GM23248 (cell line): ENCODE measurements around the gene CLK1. TPM values are rescaled to one million over a fixed set of nuclear protein-coding genes. Genes with fewer than 3 reads are reported as not detected.

ENCODE experiments used
- DNase-seq: peaks from one replicate; pipeline ENCODE4 v3.0.0-alpha.2; 2015
- H2AFZ ChIP-seq: fragments of 200-600 bp; sonication (generic); 2 replicates; pipeline ENCODE4 v1.6.1; 2016; ENCODE audit warnings: antibody characterized with exemption
- H3F3A ChIP-seq: fragments of 200-600 bp; sonication (generic); 2 replicates; pipeline ENCODE4 v1.6.1; 2016; ENCODE audit warnings: mild to moderate bottlenecking, antibody characterized with exemption, mixed run types; ENCODE audit not compliant: insufficient read depth
- H3K27ac ChIP-seq: fragments of 200-600 bp; sonication (generic); 2 replicates; pipeline ENCODE4 v1.5.1; 2016; ENCODE audit warnings: mild to moderate bottlenecking
- H3K27me3 ChIP-seq: fragments of 200-600 bp; sonication (generic); replicated peaks from 2 replicates; pipeline ENCODE4 v1.6.1; 2016; ENCODE audit warnings: mild to moderate bottlenecking; ENCODE audit not compliant: insufficient read depth
- H3K36me3 ChIP-seq: fragments of 200-600 bp; sonication (generic); 2 replicates; pipeline ENCODE4 v1.6.1; 2016; ENCODE audit warnings: low read depth, mild to moderate bottlenecking
- H3K4me1 ChIP-seq: fragments of 200-600 bp; sonication (generic); 2 replicates; pipeline ENCODE4 v1.6.1; 2016; ENCODE audit warnings: mild to moderate bottlenecking; ENCODE audit not compliant: insufficient read depth
- H3K4me2 ChIP-seq: fragments of 200-600 bp; sonication (generic); one replicate; pipeline ENCODE4 v1.6.1; 2016; ENCODE audit warnings: mild to moderate bottlenecking; ENCODE audit not compliant: unreplicated experiment
- H3K4me3 ChIP-seq: fragments of 200-600 bp; sonication (generic); 2 replicates; pipeline ENCODE4 v1.5.1; 2016; ENCODE audit warnings: mild to moderate bottlenecking
- H3K79me2 ChIP-seq: fragments of 200-600 bp; sonication (generic); 2 replicates; pipeline ENCODE4 v1.6.1; 2016; ENCODE audit warnings: mild to moderate bottlenecking; ENCODE audit not compliant: insufficient read depth
- H3K9ac ChIP-seq: fragments of 200-600 bp; sonication (generic); 2 replicates; pipeline ENCODE4 v1.6.1; 2016; ENCODE audit warnings: mild to moderate bottlenecking
- H3K9me2 ChIP-seq: fragments of 200-600 bp; sonication (generic); 2 replicates; pipeline ENCODE4 v1.6.1; 2016; ENCODE audit warnings: mixed run types, mild to moderate bottlenecking, moderate library complexity; ENCODE audit not compliant: insufficient read depth
- H3K9me3 ChIP-seq: fragments of 200-600 bp; sonication (generic); one replicate; pipeline ENCODE4 v1.6.1; 2017; ENCODE audit warnings: low read depth
- H4K20me1 ChIP-seq: fragments of 200-600 bp; sonication (generic); 2 replicates; pipeline ENCODE4 v1.6.0; 2016; ENCODE audit not compliant: insufficient read depth
- EZH2 ChIP-seq: fragments of 200-600 bp; sonication (generic); IDR thresholded peaks from 2 replicates; pipeline ENCODE4 v1.6.1; 2018; ENCODE audit warnings: antibody characterized with exemption, mild to moderate bottlenecking; ENCODE audit not compliant: insufficient read depth, poor library complexity, severe bottlenecking
- EZH2phosphoT487 ChIP-seq: fragments of 200-600 bp; sonication (generic); IDR thresholded peaks from 2 replicates; pipeline ENCODE4 v1.6.1; 2018; ENCODE audit warnings: antibody characterized with exemption, moderate library complexity, mild to moderate bottlenecking, low read depth; ENCODE audit not compliant: insufficient read depth
- WGBS, 2 experiments: methylation state at CpG; one replicate each; pipeline ENCODE4 v1.1.6; 2015 to 2017; ENCODE audit warnings: low lambda C conversion rate in 2 of 2, low coverage in 1 of 2; ENCODE audit errors: missing lambda C conversion rate in 2 of 2; 5-methylcytosine and 5-hydroxymethylcytosine counted together
- in situ Hi-C: fragments of 300-500 bp; cut with MboI; formaldehyde crosslinking; loops from 2 replicates; pipeline ENCODE4 v1.15.0; 2020
- polyA plus RNA-seq: library from polyadenylated mRNA; unstranded; fragments of >200 nt; fragmentation: Nextera tagmentation; extraction: Ambion mirVana; gene quantifications from 2 replicates; pipeline ENCODE4 v1.2.1, GENCODE V29; 2016
- total RNA-seq: library from RNA; depleted of rRNA; stranded (reverse); fragments of >200 nt; shearing (Covaris generic); gene quantifications from 2 replicates; pipeline ENCODE4 v1.2.3, GENCODE V29; 2014

Gene CLK1
- total and polyA plus RNA-seq, 2 experiments from 2014 or later: 30.0 to 32.4 TPM

- no peak overlapping the region for H2AFZ ChIP-seq
- no peak overlapping the region for H3K4me2 ChIP-seq
- H3K36me3 ChIP-seq: peaks cover 92% of the 10 kb centered on the region
- no peak overlapping the region for H3K27ac ChIP-seq
- no peaks in the 10 kb centered on the region for H3K9me2 ChIP-seq
- in situ Hi-C loops: loop anchor here (25.0 kb wide), 1 partner anchor 895 kb away; the partner anchor contains the start of genes MAIP1 and TYW5
- no peaks in the 10 kb centered on the region for H3K9me3 ChIP-seq
- H3K9ac ChIP-seq: no peak overlapping the region
- DNase-seq: no peak
- H3K27me3 ChIP-seq: no peaks in the 10 kb centered on the region
- no peak overlapping the region for H3K4me3 ChIP-seq
- H4K20me1 ChIP-seq: peaks cover 25% of the 10 kb centered on the region
- TF ChIP-seq EZH2phosphoT487 (no peak), EZH2 (no peak)
- peaks cover 87% of the 10 kb centered on the region for H3F3A ChIP-seq
- peaks cover 100% of the 10 kb centered on the region for H3K79me2 ChIP-seq
- peaks cover 31% of the 10 kb centered on the region for H3K4me1 ChIP-seq
- 86 to 87% methylated on average over 8 of the region's 8 CpGs for WGBS, 2 experiments
Observed at GRCh38 chr2:200856806-200857205, 7.7 kb downstream of the CLK1 start.

GRCh38 chr2:200852605-200853004 is 11.9 kb downstream of the CLK1 start:
- H3K9ac ChIP-seq: no peak overlapping the region
- no peaks in the 10 kb centered on the region for H3K4me1 ChIP-seq
- peaks cover 60% of the 10 kb centered on the region for H3K79me2 ChIP-seq
- H4K20me1 ChIP-seq: peaks cover 8% of the 10 kb centered on the region; the same call in 1 of the 2 replicates
- WGBS, 2 experiments: 98% methylated on average over 2 of the region's 2 CpGs
- H3K9me3 ChIP-seq: no peaks in the 10 kb centered on the region
- H2AFZ ChIP-seq: no peak overlapping the region
- no peak overlapping the region for H3K27ac ChIP-seq
- no peaks in the 10 kb centered on the region for H3K27me3 ChIP-seq
- no peak for TF ChIP-seq EZH2phosphoT487
- no peak for TF ChIP-seq EZH2
- H3K9me2 ChIP-seq: no peaks in the 10 kb centered on the region
- H3K4me2 ChIP-seq: no peak overlapping the region
- peaks cover 66% of the 10 kb centered on the region for H3K36me3 ChIP-seq
- no peak overlapping the region for H3K4me3 ChIP-seq
- H3F3A ChIP-seq: peaks cover 89% of the 10 kb centered on the region
- in situ Hi-C loops: loop anchor here (25.0 kb wide), 1 partner anchor 890 kb away; the partner anchor contains the start of genes MAIP1 and TYW5
- no peak for DNase-seq

- peaks cover 50% of the 10 kb centered on the region for H3K79me2 ChIP-seq
- no peaks in the 10 kb centered on the region for H3K9me2 ChIP-seq
- in situ Hi-C loops: loop anchor here (25.0 kb wide), 1 partner anchor 889 kb away; the partner anchor contains the start of genes MAIP1 and TYW5
- H3K27me3 ChIP-seq: no peaks in the 10 kb centered on the region
- no peaks in the 10 kb centered on the region for H3K9me3 ChIP-seq
- H4K20me1 ChIP-seq: peaks cover 6% of the 10 kb centered on the region; the same call in 1 of the 2 replicates
- peaks cover 56% of the 10 kb centered on the region for H3K36me3 ChIP-seq
- no peak overlapping the region for H3K4me3 ChIP-seq
- 83 to 86% methylated on average over 6 of the region's 6 CpGs for WGBS, 2 experiments
- no peak overlapping the region for H3K4me2 ChIP-seq
- H2AFZ ChIP-seq: no peak overlapping the region
- H3F3A ChIP-seq: peaks cover 80% of the 10 kb centered on the region
- no peak overlapping the region for H3K9ac ChIP-seq
- no peak overlapping the region for H3K27ac ChIP-seq
- no peaks in the 10 kb centered on the region for H3K4me1 ChIP-seq
- DNase-seq: no peak
- TF ChIP-seq EZH2: no peak
- TF ChIP-seq EZH2phosphoT487: no peak
Observed at GRCh38 chr2:200851398-200852248, 12.8 kb downstream of the CLK1 start.

- no peaks in the 10 kb centered on the region for H3K9me2 ChIP-seq
- no peak for TF ChIP-seq EZH2phosphoT487
- no peak for TF ChIP-seq EZH2
- 89 to 90% methylated on average over 14 of the region's 14 CpGs for WGBS, 2 experiments
- peaks cover 6% of the 10 kb centered on the region; the same call in 1 of the 2 replicates for H4K20me1 ChIP-seq
- no peak overlapping the region for H3K4me2 ChIP-seq
- in situ Hi-C loops: loop anchor here (25.0 kb wide), 1 partner anchor 888 kb away; the partner anchor contains the start of genes MAIP1 and TYW5
- no peaks in the 10 kb centered on the region for H3K9me3 ChIP-seq
- H3K27me3 ChIP-seq: no peaks in the 10 kb centered on the region
- no peak overlapping the region for H3K27ac ChIP-seq
- H3K36me3 ChIP-seq: peaks cover 48% of the 10 kb centered on the region
- no peak for DNase-seq
- H3K9ac ChIP-seq: no peak overlapping the region
- no peaks in the 10 kb centered on the region for H3K4me1 ChIP-seq
- no peak overlapping the region for H3K4me3 ChIP-seq
- H2AFZ ChIP-seq: no peak overlapping the region
- H3F3A ChIP-seq: peaks cover 74% of the 10 kb centered on the region
- peaks cover 41% of the 10 kb centered on the region for H3K79me2 ChIP-seq
Observed at GRCh38 chr2:200850512-200851256, 13.8 kb downstream of the CLK1 start.
